HUES64 (cell line): ENCODE results near the gene CTSZ.

Experiments used
- H3K27ac ChIP-seq: 2 replicates; pipeline ENCODE4 v1.7.0; 2013; ENCODE audit warnings: low read depth, low read length, inconsistent platforms
- H3K27me3 ChIP-seq: 2 replicates; pipeline ENCODE4 v1.6.1; 2013; ENCODE audit warnings: mild to moderate bottlenecking, low read length; ENCODE audit not compliant: insufficient read depth
- H3K36me3 ChIP-seq: 2 replicates; pipeline ENCODE4 v1.6.1; 2013; ENCODE audit warnings: mild to moderate bottlenecking, low read length; ENCODE audit not compliant: insufficient read depth
- H3K4me1 ChIP-seq: 2 replicates; pipeline ENCODE4 v1.6.1; 2013; ENCODE audit warnings: mild to moderate bottlenecking, low read length, moderate library complexity; ENCODE audit not compliant: insufficient read depth
- H3K4me3 ChIP-seq: 2 replicates; pipeline ENCODE4 v1.5.1; 2013; ENCODE audit warnings: mild to moderate bottlenecking, low read length, moderate library complexity
- H3K9ac ChIP-seq: 2 replicates; pipeline ENCODE4 v1.6.1; 2013; ENCODE audit warnings: mild to moderate bottlenecking, low read depth, low read length
- H3K9me3 ChIP-seq: 2 replicates; pipeline ENCODE4 v1.6.1; 2013; ENCODE audit warnings: low read depth, low read length; ENCODE audit not compliant: insufficient read depth
- WGBS: fragments of 150-250, 120-280 bp; methylation state at CpG from one replicate; pipeline ENCODE4 v1.1.7; 2013; ENCODE audit warnings: missing lambda C conversion rate; 5-methylcytosine and 5-hydroxymethylcytosine counted together

The CTSZ gene

DNA sequence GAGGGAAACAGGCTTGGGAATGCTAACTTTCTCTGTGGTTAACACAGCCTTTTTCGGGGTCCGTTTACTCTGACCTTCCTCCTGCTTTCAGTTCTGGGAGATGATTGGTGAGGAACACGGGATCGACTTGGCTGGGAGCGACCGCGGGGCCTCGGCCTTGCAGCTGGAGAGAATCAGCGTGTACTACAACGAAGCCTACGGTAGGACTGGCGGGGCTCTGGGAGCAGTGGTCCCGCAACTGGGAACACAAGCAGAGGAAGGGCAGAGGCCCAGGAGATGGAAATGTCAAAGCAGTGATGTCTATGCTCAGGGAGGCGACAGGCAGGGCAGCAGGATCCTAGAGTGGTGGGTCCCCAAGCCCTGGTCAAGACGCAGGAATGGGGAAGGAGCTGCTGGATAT lies 15.7 kb upstream of the CTSZ start:
- H3K27ac ChIP-seq: no peak overlapping the region
- H3K27me3 ChIP-seq: peaks cover 23% of the 10 kb centered on the region
- WGBS: 96% methylated on average over 15 of the region's 15 CpGs
- H3K9me3 ChIP-seq: no peaks in the 10 kb centered on the region
- peaks cover 12% of the 10 kb centered on the region; the same call in 1 of the 2 replicates for H3K4me1 ChIP-seq
- H3K4me3 ChIP-seq: no peak overlapping the region
- peaks cover 51% of the 10 kb centered on the region for H3K36me3 ChIP-seq
- no peak overlapping the region for H3K9ac ChIP-seq

- H3K4me1 ChIP-seq: peaks cover 11% of the 10 kb centered on the region; the same call in 1 of the 2 replicates
- no peak overlapping the region for H3K9ac ChIP-seq
- H3K4me3 ChIP-seq: no peak overlapping the region
- WGBS: 37% methylated on average over 5 of the region's 5 CpGs
- H3K27me3 ChIP-seq: peaks cover 5% of the 10 kb centered on the region; the same call in 1 of the 2 replicates
- H3K36me3 ChIP-seq: peaks cover 38% of the 10 kb centered on the region
- no peaks in the 10 kb centered on the region for H3K9me3 ChIP-seq
- H3K27ac ChIP-seq: no peak overlapping the region
These were observed 14.0 kb upstream of the CTSZ start for GRCh38 chr20:59020938-59021551.

- Histone ChIP-seq H3K36me3 (peaks cover 21% of the 10 kb centered on the region; the same call in 1 of the 2 replicates), H3K9me3 (no peaks in the 10 kb centered on the region), H3K27me3 (0 out of 2 replicates have a peak, but pooled peaks cover under 1% of the 10 kb centered on the region), H3K4me3 (no peak within 1 kb of the TSS), H3K4me1 (peaks cover 6% of the 10 kb centered on the region; the same call in 1 of the 2 replicates), H3K27ac (no peak within 1 kb of the TSS), H3K9ac (no peak within 1 kb of the TSS)
- WGBS: 92% methylated on average over 5 of the region's 5 CpGs
These were observed 12.2 kb upstream of the CTSZ start, which contains the start of gene TUBB1 for GRCh38 chr20:59019217-59019616. Gene TUBB1, plus strand, starts transcription at chr20:59019429. Its CDS starts 94 bp downstream, at chr20:59019523.

DNA sequence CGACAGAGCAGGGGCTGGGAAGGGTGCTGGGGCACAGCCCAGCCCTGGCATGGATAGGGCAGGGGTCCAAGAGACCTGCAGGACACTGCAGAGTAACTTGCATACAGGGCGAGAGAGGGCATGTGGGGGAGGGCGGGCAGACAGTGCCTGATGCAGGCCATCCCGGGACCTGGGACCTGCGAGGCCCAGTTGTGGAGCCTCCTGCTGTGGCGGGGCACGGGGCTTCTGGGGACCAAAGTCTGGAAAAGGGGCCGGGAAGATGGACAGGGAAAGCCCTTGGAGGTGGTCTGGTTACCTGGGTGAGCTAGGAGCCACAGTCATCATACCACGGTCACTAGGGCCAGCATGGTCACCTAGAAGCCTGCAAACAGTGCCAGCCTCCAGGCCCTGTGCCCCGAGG lies 11.8 kb upstream of the CTSZ start:
- H3K36me3 ChIP-seq: peaks cover 17% of the 10 kb centered on the region; the same call in 1 of the 2 replicates
- WGBS: 94% methylated on average over 10 of the region's 10 CpGs
- H3K27me3 ChIP-seq: no peaks in the 10 kb centered on the region
- no peak overlapping the region for H3K4me3 ChIP-seq
- H3K27ac ChIP-seq: no peak overlapping the region
- H3K9me3 ChIP-seq: no peaks in the 10 kb centered on the region
- H3K9ac ChIP-seq: no peak overlapping the region
- peaks cover 6% of the 10 kb centered on the region; the same call in 1 of the 2 replicates for H3K4me1 ChIP-seq

DNA sequence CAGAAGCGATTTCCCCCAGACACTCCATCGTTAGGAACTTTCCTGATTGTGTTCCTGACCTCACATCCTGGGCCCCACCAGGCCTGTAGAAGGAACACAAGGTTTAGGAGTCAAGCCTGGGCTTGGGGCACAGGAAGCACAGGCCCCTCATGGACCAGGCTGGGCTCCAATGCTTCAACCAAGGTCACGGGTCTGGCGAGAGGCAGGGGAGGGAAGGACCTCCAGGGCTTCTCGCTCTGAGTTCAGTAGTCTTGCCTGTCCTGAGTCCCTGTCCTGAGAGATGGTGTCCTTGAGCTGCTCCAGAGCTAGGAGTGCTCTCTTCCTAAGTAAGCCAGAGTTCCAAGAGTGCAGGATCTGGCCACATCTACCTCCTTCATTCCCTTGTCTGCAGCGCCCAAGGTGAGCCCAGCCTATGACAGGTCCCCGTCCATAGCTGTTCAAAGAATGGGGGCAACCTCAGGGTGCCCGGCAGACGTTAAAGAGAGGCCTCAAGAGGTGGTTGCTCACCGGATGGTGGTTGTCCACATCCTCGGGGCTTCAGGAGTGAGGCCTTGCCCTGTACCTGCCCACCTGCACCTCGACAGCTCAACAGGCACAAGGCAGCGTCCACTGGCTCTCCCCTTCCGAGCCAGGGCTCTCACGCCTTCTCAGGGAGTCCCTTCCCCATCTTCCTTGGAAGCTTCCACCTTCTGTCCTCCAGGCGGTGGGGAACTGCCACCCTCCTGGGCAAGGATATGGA lies 10.6 kb upstream of the CTSZ start:
- no peaks in the 10 kb centered on the region for H3K9me3 ChIP-seq
- H3K4me3 ChIP-seq: no peak overlapping the region
- no peak overlapping the region for H3K27ac ChIP-seq
- no peaks in the 10 kb centered on the region; the same call in 1 of the 2 replicates for H3K27me3 ChIP-seq
- peaks cover 6% of the 10 kb centered on the region; the same call in 1 of the 2 replicates for H3K4me1 ChIP-seq
- no peak overlapping the region for H3K9ac ChIP-seq
- peaks cover 5% of the 10 kb centered on the region; the same call in 1 of the 2 replicates for H3K36me3 ChIP-seq
- 94% methylated on average over 16 of the region's 16 CpGs for WGBS

- Histone ChIP-seq H3K4me3 (no peak overlapping the region), H3K4me1 (peaks cover 6% of the 10 kb centered on the region; the same call in 1 of the 2 replicates), H3K27ac (no peak overlapping the region), H3K27me3 (no peaks in the 10 kb centered on the region; the same call in 1 of the 2 replicates), H3K36me3 (no peaks in the 10 kb centered on the region), H3K9ac (no peak overlapping the region), H3K9me3 (no peaks in the 10 kb centered on the region)
- 80% methylated on average over 4 of the region's 4 CpGs for WGBS
These were observed 9.9 kb upstream of the CTSZ start for GRCh38 chr20:59016795-59017492.

- Histone ChIP-seq H3K27me3 (no peaks in the 10 kb centered on the region; the same call in 1 of the 2 replicates), H3K4me1 (peaks cover 2% of the 10 kb centered on the region; the same call in 1 of the 2 replicates), H3K4me3 (no peak overlapping the region), H3K36me3 (no peaks in the 10 kb centered on the region), H3K9me3 (no peaks in the 10 kb centered on the region), H3K9ac (no peak overlapping the region), H3K27ac (no peak overlapping the region)
- 85% methylated on average over 16 of the region's 16 CpGs for WGBS
These were observed 9.0 kb upstream of the CTSZ start for GRCh38 chr20:59015812-59016711.

DNA sequence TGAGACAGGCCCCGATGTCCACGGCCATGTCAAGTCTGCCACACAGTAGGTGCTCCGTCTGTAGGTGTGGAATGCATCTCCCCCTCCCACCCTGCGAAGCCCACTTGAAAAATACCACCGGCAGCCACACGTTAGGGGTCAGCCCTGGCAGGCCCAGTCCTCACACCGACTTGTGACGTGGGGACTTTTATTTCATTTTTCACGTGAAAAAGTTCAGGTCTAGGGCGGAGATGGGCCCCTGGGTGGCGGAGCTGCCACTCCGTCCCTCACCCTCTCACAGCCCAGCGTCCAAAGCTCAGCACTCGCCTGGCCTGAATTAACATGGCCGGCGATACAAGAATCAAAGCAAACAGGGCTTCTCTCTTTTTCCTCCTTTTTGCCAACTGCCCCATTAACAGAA lies 8.4 kb upstream of the CTSZ start:
- no peaks in the 10 kb centered on the region; the same call in 1 of the 2 replicates for H3K27me3 ChIP-seq
- H3K4me3 ChIP-seq: no peak overlapping the region
- WGBS: 91% methylated on average over 16 of the region's 16 CpGs
- H3K4me1 ChIP-seq: peaks cover 5% of the 10 kb centered on the region; the same call in 1 of the 2 replicates
- no peak overlapping the region for H3K27ac ChIP-seq
- no peaks in the 10 kb centered on the region for H3K36me3 ChIP-seq
- H3K9ac ChIP-seq: no peak overlapping the region
- no peaks in the 10 kb centered on the region for H3K9me3 ChIP-seq

DNA sequence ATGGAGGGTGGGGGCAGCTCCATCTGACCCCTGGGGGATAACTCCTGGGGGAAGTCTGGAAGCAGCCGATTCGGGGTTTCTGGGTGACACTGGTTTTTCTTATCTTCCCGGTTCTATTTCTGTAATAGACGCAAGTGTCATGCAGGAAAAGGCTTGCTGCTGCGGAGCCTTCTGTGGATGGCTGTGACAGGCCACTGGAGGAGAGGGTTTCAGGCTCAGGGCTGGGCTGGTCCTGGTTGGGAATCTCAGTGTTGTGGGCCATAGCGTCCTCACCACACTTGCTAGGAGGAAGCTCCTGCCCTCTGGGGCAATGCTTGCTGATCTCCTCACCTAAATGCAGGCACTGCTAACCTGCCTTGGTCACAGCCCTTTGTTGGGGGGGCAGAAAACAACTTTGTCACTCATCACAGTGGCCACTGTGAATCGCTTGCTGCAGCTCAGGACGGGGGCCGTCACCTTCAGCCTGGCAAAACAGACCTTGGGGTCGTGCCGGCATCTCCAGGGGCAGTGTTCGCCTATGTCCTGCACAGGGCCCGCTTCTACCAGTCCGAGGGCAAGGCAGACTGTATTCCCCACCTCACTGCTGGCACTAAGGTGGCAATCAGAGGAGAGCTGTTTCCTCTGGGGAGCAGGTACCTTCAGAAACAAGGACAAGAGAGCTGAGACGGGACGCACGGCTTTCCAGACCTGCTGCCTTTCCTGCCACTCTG lies 7.8 kb upstream of the CTSZ start:
- no peak overlapping the region for H3K4me3 ChIP-seq
- WGBS: 94% methylated on average over 17 of the region's 17 CpGs
- H3K27ac ChIP-seq: no peak overlapping the region

More for the DNA sequence above, 7.8 kb upstream of the CTSZ start:
- H3K9me3 ChIP-seq: no peaks in the 10 kb centered on the region
- no peaks in the 10 kb centered on the region for H3K36me3 ChIP-seq
- peaks cover 6% of the 10 kb centered on the region; the same call in 1 of the 2 replicates for H3K4me1 ChIP-seq
- no peak overlapping the region for H3K9ac ChIP-seq
- no peaks in the 10 kb centered on the region; the same call in 1 of the 2 replicates for H3K27me3 ChIP-seq
